SU-DHL-6 (cell line): ENCODE measurements around the gene OR10A3.

Experiments
- EZH2phosphoT487 ChIP-seq: fragments of 200-600 bp; sonication (generic), shearing (Covaris generic); conservative IDR thresholded peaks from 2 replicates; pipeline ENCODE4 v1.6.1; 2018; ENCODE audit warnings: mild to moderate bottlenecking, antibody characterized with exemption, low read length, moderate library complexity, mixed read lengths
- TF ChIP-seq, protein P1 (sequence below): fragments of 200-600 bp; sonication (generic); IDR thresholded peaks from one replicate; pipeline ENCODE4 v1.5.1; 2017; ENCODE audit warnings: antibody characterized with exemption, mild to moderate bottlenecking, low read length, moderate library complexity; ENCODE audit not compliant: insufficient read depth, poor library complexity, severe bottlenecking

DNA sequence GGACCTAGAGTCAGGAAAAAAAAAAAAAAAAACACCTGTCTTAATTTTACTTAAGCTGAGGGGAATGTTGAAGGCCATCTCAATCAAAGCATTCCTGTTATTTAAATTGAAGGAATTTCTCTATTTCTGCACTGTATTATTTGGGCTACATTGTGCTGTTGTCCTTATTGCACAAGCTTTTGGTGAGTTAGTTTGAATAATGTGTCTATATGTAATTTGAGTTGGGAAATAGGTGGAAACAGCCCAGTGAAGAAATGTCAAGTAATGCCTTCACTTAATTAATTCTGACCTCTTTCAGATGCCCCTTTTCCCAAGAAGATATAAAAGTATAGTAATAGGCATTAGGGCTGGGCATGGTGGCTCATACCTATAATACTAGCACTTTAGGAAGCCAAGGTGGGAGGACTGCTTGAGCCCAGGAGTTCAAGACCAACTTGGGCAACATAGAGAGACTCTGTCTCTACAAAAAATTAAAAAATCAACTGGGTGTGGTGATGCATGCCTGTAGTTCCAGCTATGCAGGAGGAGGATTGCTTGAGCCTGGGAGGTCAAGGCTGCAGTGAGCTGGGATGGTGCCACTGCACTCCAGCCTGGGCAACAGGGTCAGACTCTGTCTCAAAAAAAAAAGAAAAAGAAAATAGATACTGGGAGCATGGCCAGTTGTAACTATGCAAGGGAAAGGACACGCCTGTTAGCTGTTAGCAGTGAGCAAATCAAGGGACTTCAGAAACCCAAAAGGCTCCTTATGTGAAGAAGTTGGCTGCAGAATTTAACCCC lies 45.3 kb downstream of the OR10A3 start:
- TF ChIP-seq, protein P1, sequence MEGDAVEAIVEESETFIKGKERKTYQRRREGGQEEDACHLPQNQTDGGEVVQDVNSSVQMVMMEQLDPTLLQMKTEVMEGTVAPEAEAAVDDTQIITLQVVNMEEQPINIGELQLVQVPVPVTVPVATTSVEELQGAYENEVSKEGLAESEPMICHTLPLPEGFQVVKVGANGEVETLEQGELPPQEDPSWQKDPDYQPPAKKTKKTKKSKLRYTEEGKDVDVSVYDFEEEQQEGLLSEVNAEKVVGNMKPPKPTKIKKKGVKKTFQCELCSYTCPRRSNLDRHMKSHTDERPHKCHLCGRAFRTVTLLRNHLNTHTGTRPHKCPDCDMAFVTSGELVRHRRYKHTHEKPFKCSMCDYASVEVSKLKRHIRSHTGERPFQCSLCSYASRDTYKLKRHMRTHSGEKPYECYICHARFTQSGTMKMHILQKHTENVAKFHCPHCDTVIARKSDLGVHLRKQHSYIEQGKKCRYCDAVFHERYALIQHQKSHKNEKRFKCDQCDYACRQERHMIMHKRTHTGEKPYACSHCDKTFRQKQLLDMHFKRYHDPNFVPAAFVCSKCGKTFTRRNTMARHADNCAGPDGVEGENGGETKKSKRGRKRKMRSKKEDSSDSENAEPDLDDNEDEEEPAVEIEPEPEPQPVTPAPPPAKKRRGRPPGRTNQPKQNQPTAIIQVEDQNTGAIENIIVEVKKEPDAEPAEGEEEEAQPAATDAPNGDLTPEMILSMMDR = no peak
- no peak for TF ChIP-seq EZH2phosphoT487
